C4-2B (cell line): ENCODE measurements around the gene TTC17.
A peak's percentile ranks its signal among the peaks of the same experiment; 100 is the strongest.

Experiments used
- H3K27ac ChIP-seq: fragments of 450-650 bp; 2 replicates; pipeline ENCODE4 v1.5.1; 2017
- ZFX ChIP-seq: fragments of 450-650 bp; IDR thresholded peaks from 2 replicates; pipeline ENCODE4 v1.6.1; 2017
- TF ChIP-seq, protein P1 (sequence below): fragments of 450-650 bp; conservative IDR thresholded peaks from 2 replicates; pipeline ENCODE4 v1.5.1; 2017; ENCODE audit warnings: mild to moderate bottlenecking

Gene TTC17, protein sequence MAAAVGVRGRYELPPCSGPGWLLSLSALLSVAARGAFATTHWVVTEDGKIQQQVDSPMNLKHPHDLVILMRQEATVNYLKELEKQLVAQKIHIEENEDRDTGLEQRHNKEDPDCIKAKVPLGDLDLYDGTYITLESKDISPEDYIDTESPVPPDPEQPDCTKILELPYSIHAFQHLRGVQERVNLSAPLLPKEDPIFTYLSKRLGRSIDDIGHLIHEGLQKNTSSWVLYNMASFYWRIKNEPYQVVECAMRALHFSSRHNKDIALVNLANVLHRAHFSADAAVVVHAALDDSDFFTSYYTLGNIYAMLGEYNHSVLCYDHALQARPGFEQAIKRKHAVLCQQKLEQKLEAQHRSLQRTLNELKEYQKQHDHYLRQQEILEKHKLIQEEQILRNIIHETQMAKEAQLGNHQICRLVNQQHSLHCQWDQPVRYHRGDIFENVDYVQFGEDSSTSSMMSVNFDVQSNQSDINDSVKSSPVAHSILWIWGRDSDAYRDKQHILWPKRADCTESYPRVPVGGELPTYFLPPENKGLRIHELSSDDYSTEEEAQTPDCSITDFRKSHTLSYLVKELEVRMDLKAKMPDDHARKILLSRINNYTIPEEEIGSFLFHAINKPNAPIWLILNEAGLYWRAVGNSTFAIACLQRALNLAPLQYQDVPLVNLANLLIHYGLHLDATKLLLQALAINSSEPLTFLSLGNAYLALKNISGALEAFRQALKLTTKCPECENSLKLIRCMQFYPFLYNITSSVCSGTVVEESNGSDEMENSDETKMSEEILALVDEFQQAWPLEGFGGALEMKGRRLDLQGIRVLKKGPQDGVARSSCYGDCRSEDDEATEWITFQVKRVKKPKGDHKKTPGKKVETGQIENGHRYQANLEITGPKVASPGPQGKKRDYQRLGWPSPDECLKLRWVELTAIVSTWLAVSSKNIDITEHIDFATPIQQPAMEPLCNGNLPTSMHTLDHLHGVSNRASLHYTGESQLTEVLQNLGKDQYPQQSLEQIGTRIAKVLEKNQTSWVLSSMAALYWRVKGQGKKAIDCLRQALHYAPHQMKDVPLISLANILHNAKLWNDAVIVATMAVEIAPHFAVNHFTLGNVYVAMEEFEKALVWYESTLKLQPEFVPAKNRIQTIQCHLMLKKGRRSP

DNA sequence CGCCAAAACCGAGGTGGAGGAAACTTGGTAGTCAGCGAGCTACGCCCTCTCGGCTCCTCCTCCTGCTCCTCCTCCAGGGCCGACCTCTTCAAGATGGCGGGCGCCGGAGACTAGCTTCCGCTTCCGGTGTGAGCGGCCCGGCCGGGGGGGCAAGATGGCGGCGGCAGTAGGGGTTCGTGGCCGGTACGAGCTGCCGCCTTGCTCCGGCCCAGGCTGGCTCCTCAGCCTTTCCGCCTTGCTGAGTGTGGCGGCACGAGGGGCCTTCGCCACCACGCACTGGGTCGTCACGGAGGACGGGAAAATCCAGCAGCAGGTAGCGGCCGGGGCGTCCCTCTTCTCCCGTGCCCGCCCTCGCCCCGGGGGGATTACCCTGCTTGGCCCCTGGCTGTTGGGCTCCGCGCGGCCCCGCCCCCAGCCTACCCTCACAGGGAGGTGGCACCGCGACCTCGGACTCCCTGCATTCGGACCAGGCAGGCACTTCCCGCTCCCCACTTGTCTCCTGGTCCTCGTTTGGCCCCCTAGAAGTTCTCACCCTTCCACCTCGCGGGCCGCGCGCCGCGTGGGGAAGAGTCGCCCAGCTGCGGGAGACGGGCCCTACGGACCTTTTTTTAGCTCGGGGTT, at the start of gene TTC17:
TTC17 (plus strand) TSS at position 120 of the 621 bp plus-strand sequence; CDS start at position 155, 35 bp downstream.
- peak within 1 kb of the TSS; percentile 90 for H3K27ac ChIP-seq
- peak; percentile 85 for TF ChIP-seq ZFX
- TF ChIP-seq, protein P1, sequence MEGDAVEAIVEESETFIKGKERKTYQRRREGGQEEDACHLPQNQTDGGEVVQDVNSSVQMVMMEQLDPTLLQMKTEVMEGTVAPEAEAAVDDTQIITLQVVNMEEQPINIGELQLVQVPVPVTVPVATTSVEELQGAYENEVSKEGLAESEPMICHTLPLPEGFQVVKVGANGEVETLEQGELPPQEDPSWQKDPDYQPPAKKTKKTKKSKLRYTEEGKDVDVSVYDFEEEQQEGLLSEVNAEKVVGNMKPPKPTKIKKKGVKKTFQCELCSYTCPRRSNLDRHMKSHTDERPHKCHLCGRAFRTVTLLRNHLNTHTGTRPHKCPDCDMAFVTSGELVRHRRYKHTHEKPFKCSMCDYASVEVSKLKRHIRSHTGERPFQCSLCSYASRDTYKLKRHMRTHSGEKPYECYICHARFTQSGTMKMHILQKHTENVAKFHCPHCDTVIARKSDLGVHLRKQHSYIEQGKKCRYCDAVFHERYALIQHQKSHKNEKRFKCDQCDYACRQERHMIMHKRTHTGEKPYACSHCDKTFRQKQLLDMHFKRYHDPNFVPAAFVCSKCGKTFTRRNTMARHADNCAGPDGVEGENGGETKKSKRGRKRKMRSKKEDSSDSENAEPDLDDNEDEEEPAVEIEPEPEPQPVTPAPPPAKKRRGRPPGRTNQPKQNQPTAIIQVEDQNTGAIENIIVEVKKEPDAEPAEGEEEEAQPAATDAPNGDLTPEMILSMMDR, result no peak

DNA sequence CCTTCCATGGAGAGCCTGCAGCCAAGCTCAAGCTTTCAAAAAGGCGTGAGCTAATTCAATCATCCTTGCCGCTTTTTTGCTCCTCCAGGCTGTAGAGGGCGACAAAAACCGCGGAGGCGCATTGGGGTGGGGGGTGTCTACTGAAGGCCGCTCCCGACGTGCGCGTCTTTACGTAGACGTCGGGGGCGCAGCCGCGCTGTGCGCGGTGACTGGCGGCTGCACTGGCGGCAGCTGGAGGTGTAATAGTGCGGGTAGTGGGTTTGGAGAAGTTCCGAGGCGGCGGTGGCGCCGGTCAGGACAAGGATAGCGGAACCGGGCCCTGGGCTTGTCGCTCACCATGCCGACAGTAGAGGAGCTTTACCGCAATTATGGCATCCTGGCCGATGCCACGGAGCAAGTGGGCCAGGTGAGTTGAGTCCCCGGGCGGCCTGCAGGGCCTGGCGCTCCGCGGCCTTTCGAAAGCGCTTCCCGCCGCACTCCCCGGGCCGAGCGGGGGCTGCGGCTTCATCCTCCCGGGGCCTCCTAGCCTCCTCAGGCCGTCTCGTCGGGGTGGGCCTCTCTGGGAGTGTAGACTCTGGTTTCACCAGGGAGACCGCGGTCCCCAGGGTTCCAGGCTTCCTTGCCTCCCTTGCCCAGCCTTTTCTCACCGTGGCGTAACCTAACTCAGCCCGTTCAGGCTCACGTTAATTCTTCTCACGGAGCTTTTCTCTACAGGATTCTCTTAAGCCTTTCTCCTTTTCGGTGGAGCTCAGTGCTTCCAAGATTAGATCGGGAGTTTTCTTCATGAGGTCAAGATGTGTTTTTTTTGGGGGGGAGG, 46.7 kb upstream of the TTC17 start, which contains the start of gene API5:
API5 (plus strand) TSS at position 206 of the 817 bp plus-strand sequence; CDS start at position 338, 132 bp downstream.
- TF ChIP-seq ZFX, result peak; percentile 98
- TF ChIP-seq, protein P1, result peak; percentile 91
- H3K27ac ChIP-seq, result peak within 1 kb of the TSS; percentile 76

DNA sequence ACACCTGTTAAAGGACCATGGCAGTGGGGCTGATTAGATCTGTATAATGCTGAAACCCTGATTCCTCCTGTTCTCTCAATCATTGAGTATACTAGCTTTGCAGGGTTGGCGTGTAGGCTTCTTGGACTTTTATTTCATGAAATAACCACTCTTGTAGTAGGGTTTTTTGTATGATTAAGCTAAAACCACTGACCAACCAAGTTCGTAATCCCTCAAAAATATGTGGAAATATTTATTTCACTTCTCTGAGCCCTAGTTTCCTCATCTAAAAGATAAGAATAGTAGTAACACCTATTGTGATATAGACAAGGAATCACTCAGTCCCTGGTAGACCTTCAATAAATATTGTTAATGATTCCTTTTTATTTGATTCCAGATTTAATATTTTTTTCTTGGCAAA, 42.8 kb upstream of the TTC17 start:
- TF ChIP-seq, protein P1, result no peak
- TF ChIP-seq ZFX, result no peak

DNA sequence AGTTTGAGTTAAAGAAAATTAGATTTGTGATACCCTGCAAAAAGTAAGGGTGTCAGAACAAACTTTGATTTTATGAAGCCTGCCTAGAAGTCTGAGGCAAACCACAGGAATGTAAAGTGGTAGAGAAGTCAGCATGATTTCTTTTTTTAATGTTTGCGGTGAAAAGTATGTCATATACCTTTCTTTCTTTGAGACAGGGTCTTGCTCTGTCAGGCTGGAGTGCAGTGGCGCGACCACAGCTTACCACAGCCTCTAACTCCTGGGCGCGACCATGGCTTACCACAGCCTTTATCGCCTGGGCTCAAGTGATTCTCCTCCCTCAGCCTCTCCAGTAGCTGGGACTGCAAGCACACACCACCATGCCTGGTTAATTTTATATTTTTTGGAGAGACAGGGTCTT, 42.3 kb upstream of the TTC17 start:
- no peak overlapping the region for H3K27ac ChIP-seq
- TF ChIP-seq, protein P1, result no peak

More for the DNA sequence above, 42.8 kb upstream of the TTC17 start:
- H3K27ac ChIP-seq, result no peak overlapping the region

DNA sequence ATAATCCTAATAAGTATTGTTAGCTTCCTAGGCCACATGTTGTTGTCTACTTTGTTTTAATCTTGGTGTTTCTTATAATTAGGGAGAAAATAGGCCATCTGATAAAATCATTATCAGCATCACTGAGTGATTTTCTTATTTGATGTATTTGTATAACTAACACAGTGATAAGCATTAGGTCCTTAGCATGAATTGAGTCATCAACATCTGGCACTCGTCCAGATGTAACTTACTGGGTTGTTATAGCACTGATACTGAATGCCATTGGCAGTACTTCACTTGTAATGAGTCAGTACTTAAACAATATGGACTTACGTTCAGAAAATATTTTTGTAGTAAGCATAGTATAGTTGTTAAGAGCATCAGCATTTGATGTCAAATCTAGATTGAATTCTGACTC, 30.7 kb upstream of the TTC17 start:
- no peak for TF ChIP-seq ZFX
- TF ChIP-seq, protein P1, result no peak
- no peak overlapping the region for H3K27ac ChIP-seq

DNA sequence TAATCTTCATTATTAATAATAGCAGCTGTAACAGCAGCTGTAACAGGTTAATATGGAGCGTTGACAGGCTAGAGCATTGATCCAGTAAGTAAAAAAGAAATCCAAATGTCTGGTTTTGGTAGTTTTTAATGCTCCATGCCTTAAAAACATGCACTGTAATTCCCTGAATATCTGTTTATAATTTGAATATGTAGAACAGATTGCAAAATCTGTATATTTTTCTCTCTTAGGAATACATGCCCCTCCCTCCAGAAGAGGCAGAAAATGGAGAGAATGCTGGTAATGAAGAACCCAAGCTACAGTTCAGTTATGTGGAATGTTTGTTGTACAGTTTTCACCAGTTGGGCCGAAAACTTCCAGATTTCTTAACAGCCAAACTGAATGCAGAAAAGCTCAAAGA, 30.2 kb upstream of the TTC17 start:
- no peak overlapping the region for H3K27ac ChIP-seq
- TF ChIP-seq, protein P1, result no peak
- no peak for TF ChIP-seq ZFX
